Breast epithelium (tissue), 3 donors: Measurements from ENCODE around the gene TGM5.

ENCODE experiments used
- POLR2A ChIP-seq: fragments of 450-650 bp; IDR thresholded peaks from one replicate; pipeline ENCODE4 v1.6.1; 2016; ENCODE audit warnings: antibody characterized with exemption, mild to moderate bottlenecking, moderate library complexity
- POLR2AphosphoS5 ChIP-seq, 3 donors: sonication (generic); formaldehyde crosslinking; IDR thresholded peaks; one replicate each; pipeline ENCODE4 v1.6.1; 2017; ENCODE audit warnings: antibody characterized with exemption in 3 of 3
- TF ChIP-seq, protein P1 (sequence below), 3 donors: fragments of 450-650 bp; IDR thresholded peaks; one replicate each; pipeline ENCODE4 v1.5.1; 2016 to 2017; ENCODE audit warnings: antibody characterized with exemption in 3 of 3, mild to moderate bottlenecking in 3 of 3, moderate library complexity in 3 of 3

DNA sequence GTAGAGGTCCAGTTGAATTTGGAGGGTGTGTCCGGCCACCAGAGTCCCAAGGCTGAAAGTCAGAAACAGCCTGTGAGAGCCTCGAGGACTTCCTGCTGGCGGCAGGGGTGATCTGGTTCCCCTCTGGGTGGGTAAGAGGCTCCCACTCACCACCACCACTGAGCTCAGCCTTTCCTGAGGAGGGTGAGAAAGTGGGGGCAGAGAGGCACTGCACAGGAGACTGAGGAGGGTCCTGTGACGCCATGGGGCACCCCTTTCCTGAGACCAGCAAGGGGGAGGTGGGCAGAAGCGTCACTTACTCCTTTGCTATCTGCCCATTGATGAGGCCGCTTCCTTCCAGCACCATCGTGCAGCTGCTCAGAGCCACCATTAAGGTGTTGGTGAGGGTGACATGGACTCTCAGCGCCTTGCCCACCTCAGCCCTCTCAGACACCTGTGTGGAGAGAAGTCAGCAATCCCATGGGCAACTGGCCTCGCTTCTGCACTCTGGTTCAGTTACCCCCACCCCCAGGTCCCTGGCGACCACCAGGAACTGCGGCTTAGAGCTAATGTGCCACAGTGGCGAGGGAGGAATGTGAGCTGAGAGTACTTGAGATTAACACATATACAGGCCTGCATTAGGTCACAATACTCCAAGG lies 10.0 kb upstream of the TGM5 start:
- TF ChIP-seq, protein P1, sequence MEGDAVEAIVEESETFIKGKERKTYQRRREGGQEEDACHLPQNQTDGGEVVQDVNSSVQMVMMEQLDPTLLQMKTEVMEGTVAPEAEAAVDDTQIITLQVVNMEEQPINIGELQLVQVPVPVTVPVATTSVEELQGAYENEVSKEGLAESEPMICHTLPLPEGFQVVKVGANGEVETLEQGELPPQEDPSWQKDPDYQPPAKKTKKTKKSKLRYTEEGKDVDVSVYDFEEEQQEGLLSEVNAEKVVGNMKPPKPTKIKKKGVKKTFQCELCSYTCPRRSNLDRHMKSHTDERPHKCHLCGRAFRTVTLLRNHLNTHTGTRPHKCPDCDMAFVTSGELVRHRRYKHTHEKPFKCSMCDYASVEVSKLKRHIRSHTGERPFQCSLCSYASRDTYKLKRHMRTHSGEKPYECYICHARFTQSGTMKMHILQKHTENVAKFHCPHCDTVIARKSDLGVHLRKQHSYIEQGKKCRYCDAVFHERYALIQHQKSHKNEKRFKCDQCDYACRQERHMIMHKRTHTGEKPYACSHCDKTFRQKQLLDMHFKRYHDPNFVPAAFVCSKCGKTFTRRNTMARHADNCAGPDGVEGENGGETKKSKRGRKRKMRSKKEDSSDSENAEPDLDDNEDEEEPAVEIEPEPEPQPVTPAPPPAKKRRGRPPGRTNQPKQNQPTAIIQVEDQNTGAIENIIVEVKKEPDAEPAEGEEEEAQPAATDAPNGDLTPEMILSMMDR (IDR thresholded peaks at IDR 0.05), result no peak
- no peak for TF ChIP-seq POLR2A
- TF ChIP-seq POLR2AphosphoS5 (IDR thresholded peaks at IDR 0.05), result no peak
